Midbrain (tissue), 1 donor: ENCODE results near the gene ZPLD1.

Experiments
- DNase-seq: peaks from one replicate; lab custom pipeline; 2025; lab: John Stamatoyannopoulos, UW

Gene ZPLD1

GRCh38 chr3:102434715-102435114 is at the start of gene ZPLD1:
Gene ZPLD1, plus strand, starts transcription at chr3:102435015. Its CDS starts 3,473 bp downstream, at chr3:102438488.
- DNase-seq, result no peak

GRCh38 chr3:102390171-102390864 is 44.5 kb upstream of the ZPLD1 start:
- no peak for DNase-seq

GRCh38 chr3:102390916-102391315 is 43.9 kb upstream of the ZPLD1 start:
- DNase-seq, result no peak

GRCh38 chr3:102391491-102391890 is 43.3 kb upstream of the ZPLD1 start:
- no peak for DNase-seq

GRCh38 chr3:102394517-102394916 is 40.3 kb upstream of the ZPLD1 start:
- no peak for DNase-seq

GRCh38 chr3:102398176-102398575 is 36.6 kb upstream of the ZPLD1 start:
- no peak for DNase-seq

- DNase-seq, result no peak
Observed at GRCh38 chr3:102398666-102399065, 36.1 kb upstream of the ZPLD1 start.

- DNase-seq, result no peak
Observed at GRCh38 chr3:102400142-102400541, 34.7 kb upstream of the ZPLD1 start.

- no peak for DNase-seq
Observed at GRCh38 chr3:102400766-102401165, 34.0 kb upstream of the ZPLD1 start.

GRCh38 chr3:102410616-102411015 is 24.2 kb upstream of the ZPLD1 start:
- DNase-seq, result no peak

- DNase-seq, result no peak
Observed at GRCh38 chr3:102415553-102415952, 19.3 kb upstream of the ZPLD1 start.

GRCh38 chr3:102419786-102420185 is 15.0 kb upstream of the ZPLD1 start:
- no peak for DNase-seq

GRCh38 chr3:102441832-102442231 is 7.0 kb downstream of the ZPLD1 start:
- DNase-seq, result no peak

- no peak for DNase-seq
Observed at GRCh38 chr3:102443021-102443420, 8.2 kb downstream of the ZPLD1 start.

- no peak for DNase-seq
Observed at GRCh38 chr3:102444101-102444500, 9.3 kb downstream of the ZPLD1 start.

- DNase-seq, result no peak
Observed at GRCh38 chr3:102447272-102447671, 12.5 kb downstream of the ZPLD1 start.

- no peak for DNase-seq
Observed at GRCh38 chr3:102449341-102449740, 14.5 kb downstream of the ZPLD1 start.

- DNase-seq, result no peak
Observed at GRCh38 chr3:102449930-102450329, 15.1 kb downstream of the ZPLD1 start.

GRCh38 chr3:102450976-102451375 is 16.2 kb downstream of the ZPLD1 start:
- no peak for DNase-seq

- no peak for DNase-seq
Observed at GRCh38 chr3:102451543-102451942, 16.7 kb downstream of the ZPLD1 start.

- no peak for DNase-seq
Observed at GRCh38 chr3:102454181-102454580, 19.4 kb downstream of the ZPLD1 start.

GRCh38 chr3:102457644-102458043 is 22.8 kb downstream of the ZPLD1 start:
- DNase-seq, result no peak

GRCh38 chr3:102460579-102460978 is 25.8 kb downstream of the ZPLD1 start:
- no peak for DNase-seq

- DNase-seq, result no peak
Observed at GRCh38 chr3:102464261-102464660, 29.4 kb downstream of the ZPLD1 start.
